Measurements from ENCODE around the gene SNAI3.

The SNAI3 gene

GRCh38 chr16:88695753-88696152 lies 9.4 kb upstream of the SNAI3 start:
- no peak for TF ChIP-seq CTCF (conservative IDR thresholded peaks at IDR 0.05; ENCODE audit: low read depth, low read length)
- no peak overlapping the region for H3K27ac ChIP-seq
- H3K4me1 ChIP-seq (ENCODE audit: low read depth, poor library complexity, severe bottlenecking): peaks cover 13% of the 10 kb centered on the region
- H3K4me3 ChIP-seq (IDR thresholded peaks at IDR 0.05; ENCODE audit: insufficient read depth, low read depth, low read length): no peak overlapping the region
- H3K4me2 ChIP-seq: no peak overlapping the region
- H3K9ac ChIP-seq: no peak overlapping the region
- H2AFZ ChIP-seq (ENCODE audit: low read depth): no peak overlapping the region
- no peaks in the 10 kb centered on the region for H4K20me1 ChIP-seq (ENCODE audit: insufficient read depth)
- peaks cover 4% of the 10 kb centered on the region; the same call in 1 of the 2 replicates for H3K27me3 ChIP-seq (ENCODE audit: insufficient read depth, low read depth)
- H3K36me3 ChIP-seq (ENCODE audit: insufficient read depth): no peaks in the 10 kb centered on the region
- H3K79me2 ChIP-seq (ENCODE audit: insufficient read depth, low read depth): no peaks in the 10 kb centered on the region

- no peak overlapping the region for H3K9ac ChIP-seq
- H3K27ac ChIP-seq: no peak overlapping the region
- TF ChIP-seq CTCF (conservative IDR thresholded peaks at IDR 0.05; ENCODE audit: low read depth, low read length): no peak
- H3K4me1 ChIP-seq (ENCODE audit: low read depth, poor library complexity, severe bottlenecking): peaks cover 8% of the 10 kb centered on the region
- no peak overlapping the region for H3K4me2 ChIP-seq
- no peak overlapping the region for H3K4me3 ChIP-seq (IDR thresholded peaks at IDR 0.05; ENCODE audit: insufficient read depth, low read depth, low read length)
- H3K79me2 ChIP-seq (ENCODE audit: insufficient read depth, low read depth): no peaks in the 10 kb centered on the region
- no peaks in the 10 kb centered on the region for H4K20me1 ChIP-seq (ENCODE audit: insufficient read depth)
- H2AFZ ChIP-seq (ENCODE audit: low read depth): no peak overlapping the region
- H3K36me3 ChIP-seq (ENCODE audit: insufficient read depth): no peaks in the 10 kb centered on the region
- H3K27me3 ChIP-seq (ENCODE audit: insufficient read depth, low read depth): peaks cover 8% of the 10 kb centered on the region; the same call in 1 of the 2 replicates
Observed at GRCh38 chr16:88695218-88695617, 8.9 kb upstream of the SNAI3 start.

- H3K27ac ChIP-seq: no peak overlapping the region
- H3K4me1 ChIP-seq (ENCODE audit: low read depth, poor library complexity, severe bottlenecking): peaks cover 6% of the 10 kb centered on the region
- TF ChIP-seq CTCF (conservative IDR thresholded peaks at IDR 0.05; ENCODE audit: low read depth, low read length): no peak
- H3K4me3 ChIP-seq (IDR thresholded peaks at IDR 0.05; ENCODE audit: insufficient read depth, low read depth, low read length): no peak overlapping the region
- H3K36me3 ChIP-seq (ENCODE audit: insufficient read depth): no peaks in the 10 kb centered on the region
- H4K20me1 ChIP-seq (ENCODE audit: insufficient read depth): no peaks in the 10 kb centered on the region
- peaks cover 9% of the 10 kb centered on the region; the same call in 1 of the 2 replicates for H3K27me3 ChIP-seq (ENCODE audit: insufficient read depth, low read depth)
- no peak overlapping the region for H3K4me2 ChIP-seq
- H3K9ac ChIP-seq: no peak overlapping the region
- no peak overlapping the region for H2AFZ ChIP-seq (ENCODE audit: low read depth)
- H3K79me2 ChIP-seq (ENCODE audit: insufficient read depth, low read depth): no peaks in the 10 kb centered on the region
Observed at GRCh38 chr16:88694221-88695087, 8.1 kb upstream of the SNAI3 start.

GRCh38 chr16:88693420-88694177 lies 7.3 kb upstream of the SNAI3 start:
- H3K27ac ChIP-seq: no peak overlapping the region
- peaks cover 6% of the 10 kb centered on the region for H3K4me1 ChIP-seq (ENCODE audit: low read depth, poor library complexity, severe bottlenecking)
- H3K9ac ChIP-seq: no peak overlapping the region
- H3K4me2 ChIP-seq: no peak overlapping the region
- H4K20me1 ChIP-seq (ENCODE audit: insufficient read depth): no peaks in the 10 kb centered on the region
- H3K4me3 ChIP-seq (IDR thresholded peaks at IDR 0.05; ENCODE audit: insufficient read depth, low read depth, low read length): no peak overlapping the region
- H3K36me3 ChIP-seq (ENCODE audit: insufficient read depth): no peaks in the 10 kb centered on the region
- H3K27me3 ChIP-seq (ENCODE audit: insufficient read depth, low read depth): peaks cover 12% of the 10 kb centered on the region; the same call in 1 of the 2 replicates
- no peak for TF ChIP-seq CTCF (conservative IDR thresholded peaks at IDR 0.05; ENCODE audit: low read depth, low read length)
- H3K79me2 ChIP-seq (ENCODE audit: insufficient read depth, low read depth): no peaks in the 10 kb centered on the region
- H2AFZ ChIP-seq (ENCODE audit: low read depth): no peak overlapping the region

All from KMS-11 (cell line).